Mesendoderm (in vitro differentiated cells): ENCODE results near the gene SPTBN5.

ENCODE experiments used
- DNase-seq: peaks from one replicate; pipeline ENCODE4 v3.0.0; 2013
- H2AK5ac ChIP-seq: 2 replicates; pipeline ENCODE4 v1.6.1; 2013; ENCODE audit warnings: low read length, inconsistent platforms
- H2BK120ac ChIP-seq: 2 replicates; pipeline ENCODE4 v1.6.1; 2013; ENCODE audit warnings: low read depth, mild to moderate bottlenecking, low read length, moderate library complexity, mixed read lengths
- H2BK15ac ChIP-seq: replicated peaks from 2 replicates; pipeline ENCODE4 v1.6.1; 2013; ENCODE audit warnings: low read depth, mild to moderate bottlenecking, moderate library complexity
- H2BK5ac ChIP-seq: 2 replicates; pipeline ENCODE4 v1.6.1; 2013; ENCODE audit warnings: low read length, inconsistent platforms
- H3K18ac ChIP-seq: 2 replicates; pipeline ENCODE4 v1.6.1; 2013; ENCODE audit warnings: mild to moderate bottlenecking, low read length, mixed read lengths
- H3K23ac ChIP-seq: one replicate; pipeline ENCODE4 v1.6.1; 2013; ENCODE audit warnings: low read length
- H3K27ac ChIP-seq: 2 replicates; pipeline ENCODE4 v1.5.1; 2013; ENCODE audit warnings: low read depth, mild to moderate bottlenecking, inconsistent platforms, low read length, moderate library complexity
- H3K27me3 ChIP-seq: 2 replicates; pipeline ENCODE4 v1.6.1; 2013; ENCODE audit warnings: low read length, control low read depth, mild to moderate bottlenecking, inconsistent platforms; ENCODE audit not compliant: insufficient read depth, poor library complexity
- H3K36me3 ChIP-seq: 2 replicates; pipeline ENCODE4 v1.6.1; 2013; ENCODE audit warnings: low read length, inconsistent platforms; ENCODE audit not compliant: control insufficient read depth, insufficient read depth
- H3K4ac ChIP-seq: one replicate; pipeline ENCODE4 v1.6.1; 2013; ENCODE audit warnings: low read depth, mild to moderate bottlenecking, low read length, moderate library complexity
- H3K4me1 ChIP-seq: 2 replicates; pipeline ENCODE4 v1.6.1; 2013; ENCODE audit warnings: low read depth, low read length, inconsistent platforms; ENCODE audit not compliant: control insufficient read depth
- H3K4me2 ChIP-seq: 2 replicates; pipeline ENCODE4 v1.6.1; 2013; ENCODE audit warnings: low read length
- H3K4me3 ChIP-seq: 2 replicates; pipeline ENCODE4 v1.5.1; 2013; ENCODE audit warnings: mild to moderate bottlenecking, low read length
- H3K56ac ChIP-seq: one replicate; pipeline ENCODE4 v1.6.1; 2013; ENCODE audit warnings: low read length
- H3K79me1 ChIP-seq: 2 replicates; pipeline ENCODE4 v1.6.1; 2013; ENCODE audit warnings: low read length, inconsistent platforms
- H3K79me2 ChIP-seq: 2 replicates; pipeline ENCODE4 v1.6.1; 2013; ENCODE audit warnings: mild to moderate bottlenecking, low read length; ENCODE audit not compliant: control insufficient read depth, insufficient read depth
- H3K9ac ChIP-seq: 2 replicates; pipeline ENCODE4 v1.6.1; 2013; ENCODE audit warnings: low read length, inconsistent platforms
- H4K5ac ChIP-seq: one replicate; pipeline ENCODE4 v1.6.1; 2013; ENCODE audit warnings: low read length
- H4K8ac ChIP-seq: one replicate; pipeline ENCODE4 v1.6.1; 2013; ENCODE audit warnings: low read depth, mild to moderate bottlenecking, control low read depth, low read length, moderate library complexity
- WGBS: extraction: QIAGEN DNeasy Blood & Tissue Kit; methylation state at CpG from one replicate; pipeline ENCODE4 v1.1.7; 2013; ENCODE audit warnings: low lambda C conversion rate, missing lambda C conversion rate; ENCODE audit not compliant: insufficient coverage; ENCODE audit errors: extremely low coverage; 5-methylcytosine and 5-hydroxymethylcytosine counted together

The SPTBN5 gene

GRCh38 chr15:41884458-41884857 lies 9.4 kb downstream of the SPTBN5 start:
- WGBS = no CpG with 5 or more reads among the region's 7 CpGs
- Histone ChIP-seq H2AK5ac (no peak overlapping the region), H3K27ac (no peak overlapping the region), H3K79me1 (no peaks in the 10 kb centered on the region), H2BK120ac (no peak overlapping the region), H3K56ac (no peak overlapping the region), H3K79me2 (no peaks in the 10 kb centered on the region), H2BK15ac (no peak overlapping the region), H3K4ac (no peak overlapping the region), H3K23ac (no peak overlapping the region), H4K5ac (no peak overlapping the region), H3K4me1 (no peaks in the 10 kb centered on the region), H2BK5ac (no peak overlapping the region), H3K9ac (no peak overlapping the region), H3K27me3 (peaks cover 6% of the 10 kb centered on the region), H4K8ac (no peak overlapping the region), H3K36me3 (no peaks in the 10 kb centered on the region), H3K4me2 (no peak overlapping the region), H3K4me3 (no peak overlapping the region), H3K18ac (no peak overlapping the region)
- no peak for DNase-seq

DNA sequence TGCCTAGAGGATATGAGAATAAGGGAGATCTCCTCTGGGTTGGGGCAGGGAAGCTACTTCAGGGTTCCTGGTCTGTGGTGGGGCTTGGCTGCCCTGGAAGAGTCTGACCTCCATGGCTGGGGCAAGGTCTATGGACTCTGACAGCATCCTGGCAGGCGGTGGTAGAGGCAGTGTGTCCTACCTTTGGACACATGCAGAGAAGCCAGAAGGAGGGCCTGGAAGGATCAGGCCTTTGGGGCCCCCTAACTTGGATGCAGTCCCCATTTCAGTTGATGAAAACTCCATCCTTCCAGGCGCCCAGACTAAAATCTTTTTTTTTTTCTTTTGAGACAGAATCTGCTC lies 10.4 kb downstream of the SPTBN5 start:
- no CpG with 5 or more reads among the region's 2 CpGs for WGBS
- no peak for DNase-seq
- Histone ChIP-seq H3K23ac (no peak overlapping the region), H3K27me3 (peaks cover 6% of the 10 kb centered on the region), H3K27ac (no peak overlapping the region), H2BK15ac (no peak overlapping the region), H3K9ac (no peak overlapping the region), H2BK120ac (no peak overlapping the region), H2BK5ac (no peak overlapping the region), H3K79me1 (no peaks in the 10 kb centered on the region), H3K4me2 (no peak overlapping the region), H3K4me1 (no peaks in the 10 kb centered on the region), H3K36me3 (no peaks in the 10 kb centered on the region), H4K8ac (no peak overlapping the region), H4K5ac (no peak overlapping the region), H2AK5ac (no peak overlapping the region), H3K18ac (no peak overlapping the region), H3K4ac (no peak overlapping the region), H3K4me3 (no peak overlapping the region), H3K56ac (no peak overlapping the region), H3K79me2 (no peaks in the 10 kb centered on the region)

DNA sequence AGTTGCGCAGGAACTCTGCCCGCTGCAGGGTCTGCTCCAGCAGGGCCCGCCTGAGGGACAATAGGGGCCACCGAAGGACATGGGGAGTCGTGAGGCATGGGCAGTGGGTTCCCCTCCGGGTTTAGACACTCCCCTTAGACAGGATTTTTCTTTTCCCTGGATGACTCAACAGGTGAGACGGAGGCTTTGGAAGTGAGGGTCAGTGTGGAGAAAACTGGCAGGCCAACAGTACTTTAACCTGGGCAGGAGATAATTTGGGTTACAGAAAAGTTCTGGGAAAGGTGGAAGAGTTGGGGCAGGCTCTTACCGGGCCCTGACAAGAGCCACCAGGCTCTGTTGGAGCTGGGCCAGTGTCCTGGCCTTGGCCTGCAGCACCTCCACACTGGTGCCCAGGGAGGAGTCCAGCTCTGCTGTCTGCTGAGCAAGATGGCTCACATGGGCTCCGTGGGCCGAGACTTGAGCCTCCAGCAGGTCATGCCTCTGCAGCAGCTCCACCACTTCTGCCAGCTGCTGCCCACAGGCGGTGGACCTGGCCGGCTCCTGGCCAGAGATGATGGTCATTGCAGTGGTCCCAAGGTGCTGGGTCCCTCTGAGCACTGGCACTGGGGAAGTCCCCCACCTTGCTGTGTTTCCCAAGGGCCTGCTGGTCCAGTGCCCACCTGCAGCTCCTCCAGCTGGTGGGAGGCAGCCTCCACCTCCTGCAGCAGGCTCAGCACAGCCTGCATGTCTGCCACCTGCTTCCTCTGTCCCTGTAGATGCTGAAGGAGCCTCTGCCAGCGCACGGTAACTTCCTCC lies 11.0 kb downstream of the SPTBN5 start:
- no peak overlapping the region for H4K8ac ChIP-seq
- H2BK15ac ChIP-seq = no peak overlapping the region
- H3K4ac ChIP-seq = no peak overlapping the region
- no peak overlapping the region for H4K5ac ChIP-seq
- no peak overlapping the region for H3K23ac ChIP-seq
- WGBS = no CpG with 5 or more reads among the region's 14 CpGs
- H3K27me3 ChIP-seq = peaks cover 6% of the 10 kb centered on the region
- no peaks in the 10 kb centered on the region for H3K4me1 ChIP-seq
- peak overlapping the region; percentile 84 for H3K4me2 ChIP-seq
- no peak overlapping the region for H3K27ac ChIP-seq
- no peak overlapping the region for H2BK120ac ChIP-seq
- H3K9ac ChIP-seq = no peak overlapping the region
- H3K18ac ChIP-seq = no peak overlapping the region
- no peaks in the 10 kb centered on the region for H3K79me1 ChIP-seq
- H3K79me2 ChIP-seq = no peaks in the 10 kb centered on the region
- H3K56ac ChIP-seq = peak overlapping the region; percentile 85
- no peak overlapping the region for H2AK5ac ChIP-seq
- no peak for DNase-seq
- H3K4me3 ChIP-seq = no peak overlapping the region
- no peak overlapping the region for H2BK5ac ChIP-seq
- no peaks in the 10 kb centered on the region for H3K36me3 ChIP-seq

GRCh38 chr15:41881920-41882688 lies 11.7 kb downstream of the SPTBN5 start:
- Histone ChIP-seq H3K4me2 (peak overlapping the region; percentile 84), H4K8ac (no peak overlapping the region), H3K27ac (no peak overlapping the region), H3K4me1 (no peaks in the 10 kb centered on the region), H3K27me3 (peaks cover 6% of the 10 kb centered on the region), H2BK5ac (no peak overlapping the region), H3K23ac (peak overlapping the region; percentile 80), H3K79me2 (no peaks in the 10 kb centered on the region), H3K56ac (peak overlapping the region; percentile 85), H4K5ac (no peak overlapping the region), H2BK120ac (no peak overlapping the region), H3K4ac (no peak overlapping the region), H3K4me3 (no peak overlapping the region), H3K18ac (no peak overlapping the region), H3K79me1 (no peaks in the 10 kb centered on the region), H2AK5ac (no peak overlapping the region), H3K9ac (peak overlapping the region; percentile 61), H3K36me3 (no peaks in the 10 kb centered on the region), H2BK15ac (no peak overlapping the region)
- DNase-seq = peak; percentile 32
- no CpG with 5 or more reads among the region's 81 CpGs for WGBS

DNA sequence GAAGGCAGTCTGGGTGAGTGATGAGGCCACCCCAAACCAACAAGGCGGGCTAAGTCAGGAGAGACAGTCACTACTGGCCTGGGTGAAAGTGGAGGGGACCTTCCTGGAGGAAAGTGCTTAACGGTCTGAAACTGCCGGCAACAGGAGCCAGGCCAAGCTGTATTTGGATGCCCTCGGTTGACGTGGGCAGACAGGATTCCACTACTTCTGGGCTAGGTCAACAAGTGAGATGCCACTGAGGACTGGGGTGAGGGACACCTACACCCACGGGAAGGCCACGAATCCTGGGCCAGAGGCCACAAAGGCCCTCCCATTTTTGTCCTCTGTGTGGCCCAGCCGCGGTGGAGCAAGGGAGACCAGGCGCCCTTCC lies 12.3 kb downstream of the SPTBN5 start:
- Histone ChIP-seq H3K27me3 (peaks cover 6% of the 10 kb centered on the region), H3K9ac (no peak overlapping the region), H3K4me3 (no peak overlapping the region)

More for the DNA sequence above, 12.3 kb downstream of the SPTBN5 start:
- Histone ChIP-seq H4K8ac (no peak overlapping the region), H3K79me2 (no peaks in the 10 kb centered on the region), H4K5ac (no peak overlapping the region), H3K36me3 (no peaks in the 10 kb centered on the region), H3K4ac (no peak overlapping the region), H3K79me1 (no peaks in the 10 kb centered on the region), H2BK120ac (no peak overlapping the region), H2BK15ac (no peak overlapping the region), H3K27ac (no peak overlapping the region), H2AK5ac (no peak overlapping the region), H3K56ac (peak overlapping the region; percentile 81), H2BK5ac (no peak overlapping the region), H3K4me2 (peak overlapping the region; percentile 40), H3K4me1 (no peaks in the 10 kb centered on the region), H3K23ac (no peak overlapping the region), H3K18ac (no peak overlapping the region)
- WGBS = no CpG with 5 or more reads among the region's 10 CpGs
- DNase-seq = no peak
